IMR-90 (cell line): ENCODE data around the gene MET. TPM values are rescaled to one million over a fixed set of nuclear protein-coding genes. Genes with fewer than 3 reads are reported as not detected.
A peak's percentile ranks its signal among the peaks of the same experiment; 100 is the strongest.

ENCODE experiments used
- ATAC-seq: fragments of 200-7000 bp; cut with Tn5 transposase; 2 replicates; pipeline ENCODE4 v1.9.1; 2020; ENCODE audit warnings: low read depth, mild to moderate bottlenecking, moderate library complexity
- BruUV-seq: library from RNA; stranded (reverse); fragments of 400-500 nt; replicated peaks from 2 replicates; lab custom pipeline; 2021; lab: Mats Ljungman, UMichigan
- CTCF ChIA-PET: fragments of 300-600 bp; formaldehyde crosslinking; extraction: SDS; loops from one replicate; lab custom pipeline; 2021; ENCODE audit warnings: antibody characterized with exemption; lab: Yijun Ruan, JAX
- POLR2A ChIA-PET: fragments of 300-600 bp; sonication (Branson Sonifier 250); formaldehyde crosslinking; loops from one replicate; lab custom pipeline; 2022; ENCODE audit warnings: antibody characterized with exemption; ENCODE audit not compliant: unreplicated experiment; lab: Charles Lee
- DNase-seq: peaks from one replicate; pipeline ENCODE4 v3.0.0; 2013
- H2AFZ ChIP-seq: replicated peaks from 2 replicates; pipeline ENCODE3; 2013; ENCODE audit warnings: low read length, mild to moderate bottlenecking; ENCODE audit not compliant: poor library complexity
- H2AK5ac ChIP-seq: 2 replicates; pipeline ENCODE4 v1.6.1; 2013; ENCODE audit warnings: low read depth, low read length, inconsistent platforms
- H2AK9ac ChIP-seq: replicated peaks from 2 replicates; pipeline ENCODE3; 2013; ENCODE audit warnings: mild to moderate bottlenecking, low read depth, low read length, moderate library complexity; ENCODE audit not compliant: poor library complexity
- H2BK120ac ChIP-seq: 2 replicates; pipeline ENCODE4 v1.6.1; 2013; ENCODE audit warnings: low read depth, low read length, inconsistent platforms
- H2BK15ac ChIP-seq: 3 replicates; pipeline ENCODE4 v1.6.1; 2013; ENCODE audit warnings: low read depth, low read length, inconsistent platforms
- H2BK20ac ChIP-seq: 2 replicates; pipeline ENCODE4 v1.6.1; 2013; ENCODE audit warnings: low read depth, mild to moderate bottlenecking, inconsistent platforms, low read length, moderate library complexity
- H2BK5ac ChIP-seq: 2 replicates; pipeline ENCODE4 v1.6.1; 2013; ENCODE audit warnings: mild to moderate bottlenecking, low read depth, low read length, inconsistent platforms; ENCODE audit not compliant: poor library complexity, severe bottlenecking
- H3K14ac ChIP-seq: replicated peaks from 2 replicates; pipeline ENCODE4 v1.6.1; 2013; ENCODE audit warnings: low read depth, low read length, inconsistent platforms
- H3K18ac ChIP-seq: 2 replicates; pipeline ENCODE4 v1.6.1; 2013; ENCODE audit warnings: low read depth, low read length, control low read depth
- H3K23ac ChIP-seq: 2 replicates; pipeline ENCODE4 v1.6.1; 2013; ENCODE audit warnings: low read depth, low read length, inconsistent platforms
- H3K27ac ChIP-seq: 2 replicates; pipeline ENCODE4 v1.5.1; 2013; ENCODE audit warnings: mild to moderate bottlenecking, control low read depth, low read length; ENCODE audit not compliant: insufficient read depth
- H3K27me3 ChIP-seq: 2 replicates; pipeline ENCODE4 v1.6.1; 2013; ENCODE audit warnings: low read length; ENCODE audit not compliant: control insufficient read depth, insufficient read depth
- H3K36me3 ChIP-seq: 2 replicates; pipeline ENCODE4 v1.6.1; 2013; ENCODE audit warnings: low read length, mixed read lengths; ENCODE audit not compliant: control insufficient read depth, insufficient read depth
- H3K4ac ChIP-seq: 2 replicates; pipeline ENCODE4 v1.6.1; 2013; ENCODE audit warnings: low read depth, low read length, inconsistent platforms
- H3K4me1 ChIP-seq: 2 replicates; pipeline ENCODE4 v1.6.1; 2013; ENCODE audit warnings: low read length, mixed read lengths; ENCODE audit not compliant: control insufficient read depth, insufficient read depth
- H3K4me2 ChIP-seq: 2 replicates; pipeline ENCODE4 v1.6.1; 2013; ENCODE audit warnings: low read depth, mild to moderate bottlenecking, control low read depth, low read length, moderate library complexity
- H3K4me3 ChIP-seq: 2 replicates; pipeline ENCODE4 v1.5.1; 2013; ENCODE audit warnings: low read depth, mild to moderate bottlenecking, control low read depth, low read length, moderate library complexity; ENCODE audit not compliant: insufficient read depth
- H3K56ac ChIP-seq: 2 replicates; pipeline ENCODE4 v1.6.1; 2013; ENCODE audit warnings: low read length, inconsistent platforms; ENCODE audit not compliant: insufficient read depth; ENCODE audit errors: extremely low read depth
- H3K79me1 ChIP-seq, 2 experiments: 2 replicates each; pipeline ENCODE4 v1.6.1; 2013; ENCODE audit warnings: low read length in 2 of 2, inconsistent platforms in 1 of 2, low read depth in 1 of 2
- H3K9ac ChIP-seq: 2 replicates; pipeline ENCODE4 v1.6.1; 2013; ENCODE audit warnings: low read depth, low read length, control low read depth
- H3K9me1 ChIP-seq: 2 replicates; pipeline ENCODE4 v1.6.1; 2013; ENCODE audit warnings: low read length, inconsistent platforms; ENCODE audit not compliant: insufficient read depth
- H3K9me3 ChIP-seq: 2 replicates; pipeline ENCODE4 v1.6.1; 2013; ENCODE audit warnings: low read length; ENCODE audit not compliant: control insufficient read depth, insufficient read depth
- H4K20me1 ChIP-seq: 2 replicates; pipeline ENCODE4 v1.6.1; 2013; ENCODE audit warnings: low read length, inconsistent platforms; ENCODE audit not compliant: insufficient read depth
- H4K5ac ChIP-seq: 2 replicates; pipeline ENCODE4 v1.6.1; 2013; ENCODE audit warnings: mild to moderate bottlenecking, low read depth, low read length, control low read depth
- H4K8ac ChIP-seq, 2 experiments: 2 replicates each; pipeline ENCODE4 v1.6.1; 2013; ENCODE audit warnings: low read depth in 2 of 2, low read length in 2 of 2, control low read depth in 1 of 2, inconsistent platforms in 1 of 2
- H4K91ac ChIP-seq: 2 replicates; pipeline ENCODE4 v1.6.1; 2013; ENCODE audit warnings: low read depth, low read length, inconsistent platforms; ENCODE audit not compliant: insufficient read depth
- CEBPB ChIP-seq: IDR thresholded peaks from 2 replicates; pipeline ENCODE4 v1.6.1; 2012; ENCODE audit warnings: low read depth, low read length, improper control_type of control experiment
- MAFK ChIP-seq: IDR thresholded peaks from 2 replicates; pipeline ENCODE4 v1.6.1; 2012; ENCODE audit warnings: low read depth, low read length, improper control_type of control experiment
- MAZ ChIP-seq: IDR thresholded peaks from 2 replicates; pipeline ENCODE4 v1.6.1; 2012; ENCODE audit warnings: low read depth, mild to moderate bottlenecking, low read length, improper control_type of control experiment, moderate library complexity, borderline replicate concordance
- POLR2A ChIP-seq: IDR thresholded peaks from 2 replicates; pipeline ENCODE4 v1.6.1; 2012; ENCODE audit warnings: mild to moderate bottlenecking, low read depth, low read length
- WGBS, 2 experiments: methylation state at CpG; one replicate each; pipeline versions ENCODE4 v1.1.5 to v1.1.7; 2013; ENCODE audit warnings: missing lambda C conversion rate in 2 of 2; ENCODE audit not compliant: insufficient read length in 1 of 2; ENCODE audit errors: extremely low coverage in 2 of 2; 5-methylcytosine and 5-hydroxymethylcytosine counted together
- dilution Hi-C: fragments of 300-500 bp; cut with HindIII; formaldehyde crosslinking; loops from one replicate; pipeline ENCODE4 v1.14.3; 2018; ENCODE audit warnings: low sequenced_read_pairs; ENCODE audit not compliant: unreplicated experiment
- in situ Hi-C: fragments of 300-500 bp; cut with MboI; formaldehyde crosslinking; loops from 3 replicates; pipeline ENCODE4 v1.14.3; 2019; ENCODE audit warnings: low sequenced_read_pairs, inconsistent platforms, mixed read lengths
- intact Hi-C: fragments of 100-400 bp; cut with micrococcal nuclease; formaldehyde crosslinking; loops from 2 replicates; pipeline ENCODE4 v1.10.0; 2022
- polyA plus RNA-seq, 3 experiments: library from polyadenylated mRNA; depleted of rRNA; stranded (reverse); fragments of >200 nt; gene quantifications; 2 replicates each; pipeline ENCODE4 v1.2.3, GENCODE V29; 2012; ENCODE audit warnings: low replicate concordance in 1 of 3
- total RNA-seq: library from RNA; depleted of rRNA; stranded (reverse); fragments of >200 nt; gene quantifications from 2 replicates; pipeline ENCODE4 v1.2.3, GENCODE V29; 2012

Gene MET
- total and polyA plus RNA-seq, 2 of the 4 experiments (the other 2 are of a cell fraction): 15.0 to 84.6 TPM

- WGBS, 2 experiments: 86% methylated on average over 2 of the region's 2 CpGs; no CpG with 5 or more reads in 1 of the 2 experiments
- in situ Hi-C loops: no loop called here
- BruUV-seq: no TSS peak
Measured at GRCh38 chr7:116702046-116702785, 30.2 kb downstream of the MET start.

More at GRCh38 chr7:116702046-116702785, 30.2 kb downstream of the MET start:
- H3K4me3 ChIP-seq: no peak overlapping the region
- no peak overlapping the region for H3K4me2 ChIP-seq
- H4K5ac ChIP-seq: no peak overlapping the region
- no peak overlapping the region for H3K18ac ChIP-seq
- H3K9me1 ChIP-seq: peaks cover 5% of the 10 kb centered on the region
- ChIA-PET POLR2A (no interaction called here), CTCF (no interaction called here)
- no peak overlapping the region for H3K56ac ChIP-seq
- DNase-seq: no peak
- no peak overlapping the region for H2AK5ac ChIP-seq
- peak; percentile 37 for ATAC-seq
- no peaks in the 10 kb centered on the region for H4K20me1 ChIP-seq
- H3K79me1 ChIP-seq: peaks cover 19 to 20% of the 10 kb centered on the region in 2 experiments; a peak in 3 of 4 replicates
- peak overlapping the region; percentile 35 for H2BK5ac ChIP-seq
- no peak overlapping the region for H3K9ac ChIP-seq
- TF ChIP-seq POLR2A (no peak), CEBPB (no peak), MAZ (no peak), MAFK (no peak)
- no peak overlapping the region for H2AK9ac ChIP-seq
- H3K4ac ChIP-seq: no peak overlapping the region
- intact Hi-C loops: no loop called here
- no peaks in the 10 kb centered on the region; the same call in 1 of the 2 replicates for H3K36me3 ChIP-seq
- no peak overlapping the region; the same call in 1 of the 2 replicates for H2BK20ac ChIP-seq
- H4K91ac ChIP-seq: no peak overlapping the region
- no peak overlapping the region for H2AFZ ChIP-seq
- H3K27ac ChIP-seq: no peak overlapping the region
- no peak overlapping the region; the same call in 2 of the 3 replicates for H2BK15ac ChIP-seq
- no peak overlapping the region for H3K23ac ChIP-seq
- no peak overlapping the region for H3K14ac ChIP-seq
- H2BK120ac ChIP-seq: peak overlapping the region; percentile 16; the same call in 1 of the 2 replicates
- H3K9me3 ChIP-seq: no peaks in the 10 kb centered on the region
- dilution Hi-C loops: no loop called here
- no peaks in the 10 kb centered on the region; the same call in 1 of the 2 replicates for H3K4me1 ChIP-seq
- H4K8ac ChIP-seq: no peak overlapping the region
- H3K27me3 ChIP-seq: no peaks in the 10 kb centered on the region
